ENCODE results near the gene CBX7.

- no peak for TF ChIP-seq EZH2 (IDR thresholded peaks at IDR 0.05)
- no peak for TF ChIP-seq POLR2AphosphoS5 (IDR thresholded peaks at IDR 0.05; ENCODE audit: borderline replicate concordance, low read depth, low read length)
Measured at GRCh38 chr22:39174498-39175352, 22.2 kb upstream of the CBX7 start.
